Dermis blood vessel endothelial cell (primary cell): ENCODE data around the gene SLC12A3. TPM values are rescaled to one million over a fixed set of nuclear protein-coding genes. Genes with fewer than 3 reads are reported as not detected.
"Not testable (repeated sequence)": the region's sequence is repeated elsewhere in the genome, so short reads cannot be mapped to it uniquely, and the experiment has no call there.

Experiments used
- DNase-seq: peaks from one replicate; pipeline ENCODE4 v3.0.0; 2010
- total RNA-seq: library from RNA; depleted of rRNA; stranded (reverse); fragments of >200 nt; gene quantifications from 2 replicates; pipeline ENCODE4 v1.2.3, GENCODE V29; 2014

SLC12A3 gene
- total RNA-seq, 1 donor from 2014 or later: not detected

GRCh38 chr16:56870276-56870888, 5.4 kb downstream of the SLC12A3 start:
- DNase-seq: no peak

- DNase-seq: peak; percentile 21
Measured at GRCh38 chr16:56871172-56871593, 6.2 kb downstream of the SLC12A3 start.

- DNase-seq: no peak
Measured at GRCh38 chr16:56872863-56873391, 7.9 kb downstream of the SLC12A3 start.

DNA sequence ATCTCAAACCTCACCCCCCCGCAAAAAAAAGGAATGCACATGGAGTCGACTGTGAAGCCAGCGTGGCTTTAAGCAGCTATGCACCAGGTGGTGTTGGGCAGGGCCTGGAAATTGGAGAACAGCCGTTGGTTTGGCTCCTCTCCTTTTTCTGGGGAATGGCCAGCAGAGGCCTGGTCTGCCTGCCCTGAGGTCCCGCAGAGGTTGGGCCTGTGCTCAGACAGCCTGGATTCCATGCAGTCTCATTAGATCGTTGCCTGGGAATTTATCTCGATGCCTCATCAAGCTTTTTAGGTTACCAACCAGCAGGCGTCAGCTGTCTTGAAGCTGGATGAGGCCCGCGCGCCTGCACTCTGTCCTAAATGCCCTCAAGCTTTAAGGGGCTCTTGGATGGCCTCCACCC, 9.8 kb downstream of the SLC12A3 start:
- DNase-seq: no peak

DNA sequence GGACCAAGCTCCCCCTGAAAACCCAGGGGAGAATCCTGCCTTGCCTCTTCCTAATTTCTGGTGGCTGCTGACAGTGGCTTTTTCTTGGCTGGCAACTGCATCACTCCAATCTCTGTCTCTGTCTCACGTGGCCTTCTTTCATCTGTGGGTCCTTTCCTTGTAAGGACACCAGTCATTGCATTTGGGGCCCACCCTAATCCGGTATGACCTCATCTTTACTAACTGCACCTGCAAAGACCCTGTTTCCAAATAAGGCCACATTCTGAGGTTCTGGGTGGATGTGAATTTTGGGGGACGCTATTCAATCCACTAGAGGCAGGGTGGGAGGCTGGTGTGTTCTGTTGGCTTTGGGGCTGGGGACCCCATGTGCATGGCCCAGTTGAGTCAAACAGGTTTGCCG, 11.0 kb downstream of the SLC12A3 start:
- no peak for DNase-seq

DNA sequence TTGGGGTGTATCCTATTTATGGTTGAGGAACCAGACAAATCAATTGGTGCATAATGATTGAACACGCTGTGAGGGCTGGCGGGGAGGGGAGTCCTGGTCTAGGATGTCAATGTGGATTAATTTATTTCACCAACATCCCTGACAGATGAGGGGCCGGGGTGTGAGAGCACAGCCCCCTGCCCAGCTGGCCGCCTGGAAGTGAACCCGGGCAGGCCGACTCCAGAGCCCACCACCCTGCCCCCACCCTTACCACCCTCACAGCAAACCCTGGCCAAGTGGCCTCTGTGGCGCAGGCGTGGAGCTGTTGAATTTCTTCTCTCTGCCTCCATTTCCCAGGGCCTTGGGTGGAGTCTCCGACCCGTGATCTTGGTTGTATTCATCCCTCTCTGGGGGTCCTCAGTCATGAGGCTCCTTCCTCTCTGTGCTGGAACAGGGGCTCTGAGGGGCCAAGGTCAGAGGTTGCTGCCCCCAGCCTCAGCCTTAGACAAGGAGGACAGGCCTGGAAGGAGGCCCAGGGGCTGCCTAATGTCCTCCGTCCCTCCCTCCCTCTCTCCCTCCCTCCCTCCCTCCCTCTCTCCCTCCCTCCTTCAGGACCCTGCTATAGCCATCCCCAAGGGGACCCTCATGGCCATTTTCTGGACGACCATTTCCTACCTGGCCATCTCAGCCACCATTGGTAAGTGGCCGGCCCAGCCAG, 12.6 kb downstream of the SLC12A3 start:
- DNase-seq: no peak

GRCh38 chr16:56878282-56878854, 13.4 kb downstream of the SLC12A3 start:
- no peak for DNase-seq

- no peak for DNase-seq
Measured at GRCh38 chr16:56879276-56879675, 14.3 kb downstream of the SLC12A3 start.

DNA sequence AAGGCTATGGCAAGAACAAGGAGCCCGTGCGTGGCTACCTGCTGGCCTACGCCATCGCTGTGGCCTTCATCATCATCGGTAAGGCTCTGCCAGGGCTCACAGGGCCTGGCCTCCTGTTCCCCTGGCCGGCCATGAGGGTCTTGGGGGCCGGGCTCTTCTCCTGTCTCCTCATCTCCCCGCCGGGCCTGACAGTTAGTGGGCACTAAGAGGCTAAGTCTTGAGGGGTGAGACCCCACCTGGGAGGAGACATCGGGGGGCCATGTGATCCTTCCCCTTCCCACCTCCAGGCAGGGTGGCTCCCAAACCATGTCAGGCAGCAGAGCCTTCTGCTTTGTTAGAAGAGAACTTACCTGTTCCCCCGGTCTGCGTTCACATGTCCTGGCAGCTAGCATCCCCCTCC, 15.2 kb downstream of the SLC12A3 start:
- DNase-seq: no peak

DNA sequence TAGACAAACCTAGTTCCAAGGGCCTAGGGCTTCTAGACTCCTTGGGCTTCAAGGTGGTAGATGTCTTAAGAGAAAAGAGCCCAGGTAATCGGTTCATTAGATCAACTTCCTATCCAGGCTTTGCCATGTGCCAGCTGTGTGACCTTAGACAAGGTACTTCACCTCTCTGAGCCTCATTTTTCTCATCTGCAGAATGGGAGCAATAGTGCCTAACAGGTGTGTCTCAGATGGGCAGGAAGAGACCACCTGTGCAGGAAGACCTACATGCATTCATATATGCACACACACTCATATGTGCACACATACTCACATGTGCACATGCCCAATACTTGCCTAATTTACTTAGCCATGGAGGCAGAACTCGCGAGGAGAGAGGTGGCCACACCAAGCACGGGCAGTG, 15.7 kb downstream of the SLC12A3 start:
- no peak for DNase-seq

DNA sequence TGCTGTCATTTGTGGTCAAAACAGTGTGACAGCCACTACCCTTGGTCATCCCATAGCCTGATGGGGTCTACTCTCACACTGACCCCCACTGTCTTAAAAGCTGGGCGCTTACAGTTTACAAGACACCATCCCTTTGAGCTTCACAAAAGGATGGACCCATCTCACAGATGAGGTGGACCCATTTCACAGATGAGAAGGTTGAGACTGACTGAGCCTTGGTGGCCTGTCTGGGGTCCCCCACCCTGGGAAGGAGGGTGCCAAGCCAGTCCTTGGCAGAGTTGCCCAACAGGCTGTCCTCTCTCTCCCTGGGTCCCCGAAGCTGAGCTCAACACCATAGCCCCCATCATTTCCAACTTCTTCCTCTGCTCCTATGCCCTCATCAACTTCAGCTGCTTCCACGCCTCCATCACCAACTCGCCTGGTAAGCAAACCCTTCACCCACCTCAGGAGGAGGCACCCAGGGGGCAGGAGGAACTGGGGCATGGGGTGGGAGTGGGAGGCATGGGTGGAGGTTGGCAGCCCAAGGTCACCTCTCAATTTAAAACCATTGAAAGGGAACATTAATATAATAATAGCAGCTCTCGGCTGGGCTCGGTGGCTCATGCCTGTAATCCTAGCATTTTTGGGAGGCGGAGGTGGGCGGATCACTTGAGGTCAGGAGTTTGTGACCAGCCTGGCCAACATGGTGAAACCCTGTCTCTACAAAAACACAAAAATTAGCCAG, 17.2 kb downstream of the SLC12A3 start:
- DNase-seq: no peak

DNA sequence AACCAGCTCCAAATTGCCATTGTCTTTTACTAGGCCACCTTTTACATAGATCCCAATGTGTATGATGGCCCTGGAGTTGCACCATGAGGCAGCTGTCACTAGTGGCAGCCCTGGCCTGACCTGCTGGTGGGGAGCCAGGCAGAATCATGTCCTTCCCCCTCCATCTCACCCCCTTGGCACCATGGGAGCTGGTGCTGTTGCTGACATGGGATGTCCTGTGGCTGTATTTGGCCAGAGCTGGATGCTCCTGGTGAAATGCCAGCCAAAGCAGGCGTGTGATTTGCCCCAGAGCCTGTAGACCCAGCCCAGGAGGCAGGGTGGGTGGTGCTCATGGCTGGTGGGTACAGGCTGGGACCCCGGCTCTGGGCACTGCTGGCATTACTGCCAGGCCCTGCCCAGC, 18.6 kb downstream of the SLC12A3 start:
- DNase-seq: no peak

DNA sequence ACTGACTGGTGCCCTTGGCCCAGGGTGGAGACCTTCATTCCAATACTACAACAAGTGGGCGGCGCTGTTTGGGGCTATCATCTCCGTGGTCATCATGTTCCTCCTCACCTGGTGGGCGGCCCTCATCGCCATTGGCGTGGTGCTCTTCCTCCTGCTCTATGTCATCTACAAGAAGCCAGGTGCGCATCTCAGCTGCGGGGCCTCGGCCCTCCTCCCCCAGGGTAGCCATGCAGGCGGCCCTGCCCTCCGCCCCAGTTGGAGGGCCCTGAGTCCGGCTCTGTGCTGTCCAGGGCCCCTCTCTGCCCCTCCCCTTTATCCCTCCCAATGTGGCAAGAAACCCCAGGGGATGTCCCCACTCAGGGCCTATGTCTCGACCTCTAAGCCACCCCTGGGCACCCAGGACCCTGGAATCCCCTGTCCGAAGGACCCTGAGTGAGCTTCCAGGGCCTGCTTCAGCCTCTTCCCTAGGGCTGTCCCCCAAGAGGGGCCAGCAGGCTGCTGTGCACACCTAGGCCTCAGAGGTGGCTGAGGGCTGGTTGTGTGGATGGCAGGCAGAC, 19.1 kb downstream of the SLC12A3 start:
- no peak for DNase-seq

GRCh38 chr16:56884929-56885328, 19.9 kb downstream of the SLC12A3 start:
- not testable (repeated sequence) for DNase-seq

GRCh38 chr16:56885446-56886162, 20.6 kb downstream of the SLC12A3 start:
- no peak for DNase-seq

DNA sequence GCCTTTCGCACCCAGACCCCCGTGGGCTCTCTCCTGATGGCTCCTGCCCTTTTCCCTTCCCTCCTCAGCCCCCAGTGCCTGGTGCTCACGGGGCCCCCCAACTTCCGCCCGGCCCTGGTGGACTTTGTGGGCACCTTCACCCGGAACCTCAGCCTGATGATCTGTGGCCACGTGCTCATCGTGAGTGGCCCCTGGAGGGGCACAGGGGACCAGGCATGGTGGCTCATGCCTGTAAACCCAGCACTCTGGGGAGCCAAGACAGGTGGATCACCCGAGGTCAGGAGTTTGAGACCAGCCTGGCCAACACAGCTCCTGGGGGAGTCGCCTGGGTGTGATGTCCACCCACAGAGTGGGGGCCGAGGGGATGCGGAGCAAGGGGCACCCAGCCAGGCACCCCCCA, 21.3 kb downstream of the SLC12A3 start:
- DNase-seq: no peak

- no peak for DNase-seq
Measured at GRCh38 chr16:56886826-56887225, 21.8 kb downstream of the SLC12A3 start.

DNA sequence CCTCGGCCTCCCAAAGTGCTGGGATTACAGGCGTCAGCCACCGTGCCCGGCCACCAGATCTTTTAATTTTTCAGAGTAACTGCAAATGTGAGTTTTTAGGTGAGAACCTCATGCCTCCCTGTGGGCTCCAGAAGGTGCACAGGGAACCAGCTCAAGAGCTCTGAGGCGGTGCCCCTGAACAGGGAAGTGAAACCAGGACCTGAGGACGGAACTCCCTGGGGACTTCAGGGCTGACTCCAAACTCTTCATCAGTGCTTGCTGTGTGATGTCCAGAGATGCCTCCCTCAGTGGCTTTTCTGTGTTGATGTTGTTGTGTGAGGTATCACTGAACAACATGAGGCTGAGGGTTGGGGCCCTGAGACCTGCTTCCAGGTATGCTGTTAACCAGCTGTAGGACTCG, 23.8 kb downstream of the SLC12A3 start:
- DNase-seq: no peak

DNA sequence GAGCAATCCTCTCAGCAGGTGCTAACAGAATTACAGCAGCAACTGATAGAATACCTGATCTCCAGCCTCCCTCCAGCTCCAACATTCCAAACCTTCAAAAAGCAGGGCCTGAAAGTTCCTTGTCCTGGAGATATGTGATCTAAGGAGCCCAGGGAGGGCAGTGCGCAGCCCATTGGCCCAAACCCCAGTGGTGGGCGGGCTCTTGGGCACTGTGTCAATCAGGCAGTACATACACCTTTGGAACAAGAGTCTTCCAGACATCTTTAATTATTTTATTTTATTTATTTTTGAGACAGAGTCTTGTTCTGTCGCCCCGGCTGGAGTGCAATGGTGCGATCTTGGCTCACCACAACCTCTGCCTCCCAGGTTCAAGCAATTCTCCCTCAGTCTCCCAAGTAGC, 24.2 kb downstream of the SLC12A3 start:
- no peak for DNase-seq

GRCh38 chr16:56891685-56892084, 26.7 kb downstream of the SLC12A3 start:
- no peak for DNase-seq

DNA sequence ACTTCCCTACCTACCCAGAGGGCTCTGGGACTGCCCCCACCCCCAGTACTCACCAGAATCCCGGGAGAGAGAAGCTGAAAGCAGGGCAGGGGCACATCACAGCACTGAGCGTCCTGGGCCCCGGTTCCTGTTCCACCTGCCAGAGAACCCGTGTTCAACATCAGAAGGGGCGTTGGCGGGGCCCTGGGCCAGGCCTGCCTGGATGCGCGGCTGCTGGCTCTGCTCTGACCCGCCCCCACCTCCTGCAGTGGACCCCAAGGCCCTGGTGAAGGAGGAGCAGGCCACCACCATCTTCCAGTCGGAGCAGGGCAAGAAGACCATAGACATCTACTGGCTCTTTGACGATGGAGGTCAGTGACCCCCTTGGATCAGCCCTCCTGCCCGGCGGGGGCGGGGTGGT, 27.7 kb downstream of the SLC12A3 start:
- no peak for DNase-seq

DNA sequence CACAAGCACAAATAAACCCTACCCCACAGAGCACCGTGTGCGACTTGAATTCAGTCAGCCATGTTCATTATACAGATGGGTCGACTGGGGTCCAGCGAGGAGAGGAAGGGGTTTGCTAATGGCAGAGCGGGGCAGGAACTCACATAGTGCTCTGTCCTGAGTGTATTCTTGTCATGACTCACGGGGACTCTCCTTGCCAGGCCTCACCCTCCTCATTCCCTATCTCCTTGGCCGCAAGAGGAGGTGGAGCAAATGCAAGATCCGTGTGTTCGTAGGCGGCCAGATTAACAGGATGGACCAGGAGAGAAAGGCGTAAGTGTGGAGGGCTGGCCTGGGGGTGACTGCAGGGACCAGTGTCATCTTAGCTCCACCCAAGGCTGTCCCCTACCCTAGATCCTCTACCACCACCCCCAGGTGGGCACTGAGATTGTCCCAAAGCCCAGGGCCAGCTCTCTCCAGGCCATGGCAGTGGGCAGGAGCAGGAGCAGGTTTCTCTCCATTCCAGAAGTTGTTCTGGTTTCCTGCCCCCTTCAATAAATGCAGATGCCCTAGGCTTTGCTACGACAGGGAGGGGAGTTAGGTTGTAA, 29.4 kb downstream of the SLC12A3 start:
- DNase-seq: no peak
